HPDE6-E6E7 (cell line): Measurements from ENCODE around the gene BPIFB2.
"Not testable (repeated sequence)": the region's sequence is repeated elsewhere in the genome, so short reads cannot be mapped to it uniquely, and the experiment has no call there.

Experiments
- DNase-seq: peaks from one replicate; pipeline ENCODE4 v3.0.0; 2011; ENCODE audit warnings: missing footprints; ENCODE audit errors: extremely low spot score

Gene BPIFB2, protein sequence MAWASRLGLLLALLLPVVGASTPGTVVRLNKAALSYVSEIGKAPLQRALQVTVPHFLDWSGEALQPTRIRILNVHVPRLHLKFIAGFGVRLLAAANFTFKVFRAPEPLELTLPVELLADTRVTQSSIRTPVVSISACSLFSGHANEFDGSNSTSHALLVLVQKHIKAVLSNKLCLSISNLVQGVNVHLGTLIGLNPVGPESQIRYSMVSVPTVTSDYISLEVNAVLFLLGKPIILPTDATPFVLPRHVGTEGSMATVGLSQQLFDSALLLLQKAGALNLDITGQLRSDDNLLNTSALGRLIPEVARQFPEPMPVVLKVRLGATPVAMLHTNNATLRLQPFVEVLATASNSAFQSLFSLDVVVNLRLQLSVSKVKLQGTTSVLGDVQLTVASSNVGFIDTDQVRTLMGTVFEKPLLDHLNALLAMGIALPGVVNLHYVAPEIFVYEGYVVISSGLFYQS

DNA sequence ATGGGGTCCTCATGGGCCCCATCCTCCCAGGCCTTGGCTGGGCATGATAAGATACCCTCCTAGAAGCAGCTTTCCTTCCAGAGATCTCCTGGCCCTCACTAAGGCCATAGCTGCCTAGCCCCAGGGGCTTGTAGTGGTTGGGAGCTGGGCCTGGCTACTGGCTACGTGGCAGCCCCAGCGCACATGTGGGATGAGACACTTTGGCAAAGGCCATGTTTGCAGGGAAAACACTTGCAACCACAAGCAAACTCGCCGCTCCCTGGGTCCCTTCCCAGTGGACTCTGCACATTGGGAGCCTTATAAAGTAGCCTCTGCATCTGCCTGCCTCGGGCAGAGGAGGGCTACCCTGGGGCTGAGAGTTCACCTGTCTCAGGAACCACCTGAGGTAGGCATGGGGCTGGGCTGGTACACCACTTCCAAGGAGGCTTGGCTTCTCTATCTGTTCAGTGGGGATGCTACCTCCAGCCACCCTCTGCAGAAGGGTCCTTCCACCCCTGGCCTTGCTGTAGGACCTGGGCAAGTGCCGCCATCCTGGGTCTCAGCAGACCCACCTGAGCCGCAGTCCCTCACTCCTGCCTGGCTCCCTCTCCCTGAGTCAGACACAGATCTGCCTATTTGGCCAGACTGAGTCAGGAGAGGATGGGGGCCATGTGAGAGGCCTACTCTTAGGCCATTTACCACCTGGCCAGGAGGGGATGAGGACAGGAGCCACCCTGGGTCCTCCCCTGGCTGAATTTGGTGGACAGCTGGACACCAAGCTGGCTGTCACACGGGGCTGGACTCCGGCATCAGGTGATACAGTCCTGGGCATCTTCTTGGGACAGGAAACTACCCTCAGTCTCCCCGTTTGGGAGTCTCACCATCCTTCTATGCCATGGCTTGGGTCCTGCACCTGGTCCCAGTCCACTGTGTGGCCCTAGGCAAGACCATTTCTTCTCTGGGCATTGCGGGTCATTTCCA lies at the start of gene BPIFB2:
TSS of gene BPIFB2 (plus strand) at position 329 of the 960 bp plus-strand sequence. CDS start 871 bp downstream, outside the sequence.
- DNase-seq: no peak

DNA sequence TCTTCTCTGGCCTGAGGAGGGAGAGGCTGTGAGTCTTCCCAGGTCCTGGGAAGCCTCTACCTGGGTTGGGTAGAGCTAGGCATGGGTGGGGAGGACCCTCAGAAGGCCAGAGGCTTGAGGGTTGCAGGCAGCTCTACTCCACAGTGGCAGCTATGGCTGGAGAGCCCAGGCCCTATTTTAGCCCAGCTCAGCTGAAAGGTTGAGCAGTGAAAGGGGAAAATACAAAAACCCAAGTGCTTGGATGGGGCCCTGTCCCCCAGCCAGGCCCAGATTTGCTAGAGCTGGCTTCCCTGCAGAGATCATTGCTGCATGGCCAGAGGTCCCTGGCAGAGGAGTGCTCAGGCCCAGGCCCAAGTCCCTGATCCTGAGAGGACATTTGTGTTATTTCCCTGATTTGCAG lies 48.9 kb upstream of the BPIFB2 start:
- DNase-seq: no peak

DNA sequence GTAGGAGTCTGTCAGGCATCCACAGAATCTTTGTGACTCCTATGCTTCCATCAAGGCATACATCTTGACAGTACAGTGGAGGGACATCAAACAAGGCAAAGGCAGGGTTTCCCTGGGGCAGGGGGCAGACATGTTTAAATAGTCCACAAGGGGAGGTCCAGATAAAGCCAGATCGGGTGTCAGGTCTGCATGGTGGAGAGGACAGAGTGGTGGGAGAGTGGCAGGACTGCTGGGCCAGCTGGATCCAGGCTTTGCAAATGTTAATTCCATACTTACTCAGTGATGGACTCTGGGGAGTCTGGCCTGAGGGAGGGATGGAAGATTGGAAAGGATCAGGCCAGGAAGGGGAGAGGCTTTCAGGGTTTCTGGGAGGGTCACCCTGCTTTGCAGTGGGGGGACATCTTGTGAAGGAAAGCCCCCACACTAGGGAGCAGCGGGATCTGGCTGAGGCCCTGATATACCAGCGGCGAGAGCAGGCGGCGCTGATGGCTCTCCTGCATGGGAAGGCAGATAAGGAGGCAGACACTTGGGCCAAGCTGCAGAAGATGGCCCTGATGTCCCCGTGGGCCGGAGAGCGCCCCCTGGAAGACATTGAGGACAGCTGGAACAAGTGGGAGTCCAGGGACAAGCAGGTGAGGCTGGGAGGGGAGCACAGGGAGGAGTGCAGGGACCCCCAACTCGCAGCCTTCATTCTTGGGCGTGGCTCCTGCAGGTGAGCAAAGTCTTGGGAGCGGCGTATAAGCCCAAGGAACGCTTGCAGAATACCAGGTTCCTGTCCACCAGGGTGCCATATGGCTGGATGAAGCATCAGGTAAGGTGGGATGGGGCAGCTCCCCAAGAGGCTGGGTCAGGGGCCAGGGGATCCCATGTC lies 47.9 kb upstream of the BPIFB2 start:
- no peak for DNase-seq

DNA sequence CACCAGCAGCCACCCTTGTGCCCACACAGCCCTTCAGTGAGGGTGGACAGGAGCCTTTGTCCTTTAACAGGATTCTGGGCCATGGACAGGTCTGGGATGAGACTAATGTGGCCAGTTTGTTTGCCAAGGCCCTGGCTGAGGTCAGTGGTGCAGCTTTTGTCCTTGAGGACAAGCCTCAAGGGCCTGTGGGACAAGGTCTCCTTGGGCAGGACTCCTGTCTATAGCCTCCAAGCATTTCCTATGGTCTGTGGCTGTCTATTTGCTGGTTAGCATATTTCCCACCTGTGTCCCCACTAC lies 47.3 kb upstream of the BPIFB2 start:
- DNase-seq: no peak

DNA sequence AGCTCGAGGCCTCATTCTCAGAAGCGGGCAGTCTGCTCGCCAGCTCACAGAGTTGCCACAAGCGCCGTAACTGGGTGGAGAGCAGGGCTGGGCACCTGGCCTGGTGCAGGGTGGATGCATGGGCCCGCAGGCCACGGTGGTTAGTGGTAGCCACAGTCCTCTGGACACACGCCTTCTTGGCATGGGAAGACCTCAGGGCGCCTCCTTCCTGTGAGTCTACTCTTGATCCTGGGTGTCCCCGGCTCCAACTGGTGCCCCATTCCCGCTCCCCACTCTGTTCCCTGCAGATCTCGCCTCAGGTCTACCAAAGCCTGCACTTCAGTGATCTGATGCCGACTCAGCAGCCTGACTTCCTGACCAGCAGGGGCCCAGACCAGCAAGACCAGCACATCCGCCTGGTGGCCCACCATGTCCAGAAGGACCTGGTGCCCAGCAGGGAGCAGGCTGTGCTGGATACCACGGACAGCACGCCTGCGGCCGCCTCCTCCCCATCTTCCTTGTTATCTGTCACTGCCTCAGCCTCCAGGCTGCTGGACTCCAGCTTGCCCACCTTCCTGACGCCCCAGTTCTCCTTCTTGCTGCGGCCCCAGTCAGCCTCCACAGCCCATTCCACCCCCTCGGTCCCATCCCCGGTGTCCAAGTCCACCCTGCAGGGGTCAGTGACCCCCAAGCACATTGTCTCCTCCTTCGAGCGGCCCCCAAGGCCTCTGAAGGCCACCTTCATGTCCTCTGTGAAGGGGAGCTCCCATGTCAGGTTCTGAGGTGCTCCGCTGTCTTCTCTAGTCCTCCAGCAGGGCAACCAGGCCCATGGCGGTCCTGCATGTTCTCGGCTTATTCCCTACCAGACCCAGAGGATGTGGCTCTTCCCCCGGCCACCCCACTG lies 46.4 kb upstream of the BPIFB2 start:
- no peak for DNase-seq

DNA sequence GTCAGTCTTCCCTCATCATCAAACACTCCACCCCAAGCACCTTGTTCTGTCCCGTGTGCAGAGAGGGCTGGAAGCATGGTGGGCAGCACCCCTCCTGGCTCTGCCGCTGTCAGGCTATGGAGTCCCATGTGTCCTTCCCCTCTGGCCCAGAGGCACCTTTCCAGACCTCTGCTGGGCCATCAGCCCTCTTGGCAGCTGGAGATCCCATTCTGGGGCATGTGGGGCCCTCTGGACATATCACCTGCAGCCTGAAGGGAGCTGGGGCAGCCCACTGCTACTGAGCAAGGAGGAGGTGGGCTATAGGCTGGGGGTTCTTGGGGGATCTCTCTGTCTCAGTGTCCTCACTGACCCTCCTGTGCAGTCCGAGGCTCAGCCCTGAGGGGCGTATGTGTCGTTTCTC lies 45.5 kb upstream of the BPIFB2 start:
- no peak for DNase-seq

DNA sequence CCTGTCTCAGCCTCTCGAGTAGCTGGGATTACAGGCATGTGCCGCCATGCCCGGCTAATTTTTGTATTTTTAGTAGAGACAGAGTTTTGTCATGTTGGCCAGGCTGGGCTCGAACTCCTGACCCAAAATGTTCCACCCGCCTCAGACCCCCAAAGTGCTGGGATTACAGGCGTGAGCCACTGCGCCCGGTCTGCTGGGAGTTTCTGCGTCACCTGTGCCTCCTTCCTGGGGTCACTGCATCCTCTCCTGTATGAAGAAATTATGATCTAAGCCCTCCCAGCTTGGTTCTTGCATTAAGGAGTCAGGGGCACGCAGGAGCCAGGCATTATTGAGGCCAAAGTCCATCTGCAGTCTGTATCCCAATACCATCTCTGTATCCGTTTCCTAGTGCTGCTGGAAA lies 44.9 kb upstream of the BPIFB2 start:
- DNase-seq: not testable (repeated sequence)

DNA sequence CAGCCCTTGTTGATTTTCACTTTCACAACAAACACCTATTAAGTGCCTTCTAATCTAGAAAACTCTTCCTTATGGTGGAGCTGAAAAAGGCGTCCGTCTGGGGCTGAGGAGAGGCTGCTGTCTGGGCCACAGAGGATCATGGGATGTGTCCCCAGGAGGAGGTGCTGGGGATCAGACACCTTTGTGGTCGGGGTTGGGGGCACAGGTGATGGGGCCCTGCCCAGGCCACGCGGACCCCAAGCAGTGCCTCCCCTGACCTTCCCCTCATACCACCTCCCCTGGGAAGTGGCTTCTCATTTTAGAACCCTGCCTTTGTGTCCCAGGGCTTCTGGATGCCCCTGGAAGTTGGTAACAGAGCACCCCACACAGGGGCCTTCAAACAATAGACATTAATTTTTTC lies 44.3 kb upstream of the BPIFB2 start:
- no peak for DNase-seq

DNA sequence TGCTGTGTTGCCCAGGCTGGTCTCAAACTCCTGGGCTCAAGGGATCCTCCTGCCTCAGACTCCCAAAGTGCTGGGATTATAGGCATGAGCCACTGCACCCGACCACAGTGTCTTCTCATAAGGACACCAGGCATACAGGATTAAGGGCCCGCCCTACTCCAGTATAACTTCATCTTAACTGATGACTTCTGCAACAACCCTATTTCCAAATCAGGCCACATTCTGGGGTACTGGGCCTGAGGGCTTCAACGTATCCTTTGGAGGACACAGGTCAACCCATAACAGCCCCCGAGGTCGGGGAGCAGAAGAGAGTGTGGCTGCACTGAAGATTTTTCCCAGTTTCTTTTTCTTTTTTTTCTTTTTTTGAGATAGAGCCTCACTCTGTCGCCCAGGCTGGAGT lies 42.9 kb upstream of the BPIFB2 start:
- no peak for DNase-seq

DNA sequence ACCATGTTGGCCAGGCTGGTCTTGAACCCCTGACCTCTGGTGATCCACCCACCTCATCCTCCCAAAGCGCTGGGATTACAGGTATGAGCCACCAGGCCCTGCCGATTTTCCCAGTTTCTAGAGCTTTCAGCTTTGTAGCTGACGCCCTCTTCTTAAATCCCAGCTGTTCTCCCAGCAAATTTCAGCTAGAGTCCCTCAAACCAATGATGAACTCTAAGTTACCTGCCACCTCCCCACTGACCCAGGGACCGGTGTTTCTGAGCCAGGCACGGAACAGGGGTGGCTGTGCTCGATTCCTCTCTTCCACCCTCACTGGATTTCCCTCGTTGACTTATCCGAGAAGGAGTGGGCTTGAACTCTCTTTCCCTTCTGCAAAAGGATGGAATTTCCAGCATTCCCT lies 42.4 kb upstream of the BPIFB2 start:
- no peak for DNase-seq

DNA sequence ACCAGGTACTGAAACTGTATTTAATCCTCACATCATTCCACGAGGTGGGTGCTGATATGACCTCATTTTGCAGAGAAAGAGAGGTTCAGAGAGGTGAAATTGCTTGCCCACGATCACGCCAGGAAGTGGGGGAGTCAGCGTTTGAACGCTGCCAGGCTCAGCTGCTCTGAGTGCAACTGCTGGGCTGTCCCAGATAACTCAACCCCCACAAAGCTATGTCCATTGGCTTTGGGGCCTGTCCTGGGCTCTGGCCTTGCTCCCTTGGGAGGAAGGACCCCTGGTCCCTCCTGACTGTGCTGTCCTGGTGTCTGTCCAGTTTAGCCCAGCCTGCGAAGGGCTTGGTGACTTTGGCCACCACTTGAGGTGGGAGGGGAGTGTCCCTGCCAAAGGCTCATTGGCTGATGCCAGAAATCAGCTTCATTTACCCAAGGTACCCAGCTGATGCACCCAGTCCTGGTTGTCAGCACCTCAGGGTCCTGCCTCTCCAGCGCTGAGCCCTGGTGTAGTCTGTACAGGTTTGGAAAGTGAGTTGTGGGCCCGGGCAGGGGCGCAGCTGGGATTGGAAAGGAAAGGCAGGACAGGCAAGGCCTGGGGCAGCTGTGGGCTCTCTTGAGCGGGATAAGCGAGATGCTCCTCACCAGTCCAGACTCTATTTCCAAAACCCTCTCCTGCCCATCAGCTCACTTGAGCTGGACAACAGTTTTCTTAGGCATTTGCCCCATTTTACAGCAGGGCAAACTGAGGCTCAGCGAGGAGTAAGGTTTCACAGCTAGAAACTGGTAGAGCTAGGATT lies 41.7 kb upstream of the BPIFB2 start:
- no peak for DNase-seq

DNA sequence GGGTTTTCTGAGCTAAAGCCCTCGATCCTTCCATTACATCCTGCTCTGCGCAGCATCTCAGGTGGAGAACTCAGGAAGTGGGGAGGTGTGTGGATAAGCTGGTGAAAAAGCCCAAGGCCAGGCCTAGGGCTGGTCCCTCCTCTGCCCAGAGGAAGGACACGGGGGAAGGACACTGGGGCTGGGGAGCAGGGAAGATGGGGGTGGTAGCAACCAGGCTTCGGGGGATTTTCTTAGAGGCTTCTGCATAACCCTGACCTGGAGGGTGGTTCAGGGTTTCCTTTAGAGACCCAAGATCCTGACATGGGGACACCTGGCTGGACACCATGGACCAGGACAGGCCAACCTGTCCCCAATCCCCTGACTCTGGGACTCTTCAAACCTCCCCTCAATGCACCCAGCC lies 41.1 kb upstream of the BPIFB2 start:
- DNase-seq: no peak

DNA sequence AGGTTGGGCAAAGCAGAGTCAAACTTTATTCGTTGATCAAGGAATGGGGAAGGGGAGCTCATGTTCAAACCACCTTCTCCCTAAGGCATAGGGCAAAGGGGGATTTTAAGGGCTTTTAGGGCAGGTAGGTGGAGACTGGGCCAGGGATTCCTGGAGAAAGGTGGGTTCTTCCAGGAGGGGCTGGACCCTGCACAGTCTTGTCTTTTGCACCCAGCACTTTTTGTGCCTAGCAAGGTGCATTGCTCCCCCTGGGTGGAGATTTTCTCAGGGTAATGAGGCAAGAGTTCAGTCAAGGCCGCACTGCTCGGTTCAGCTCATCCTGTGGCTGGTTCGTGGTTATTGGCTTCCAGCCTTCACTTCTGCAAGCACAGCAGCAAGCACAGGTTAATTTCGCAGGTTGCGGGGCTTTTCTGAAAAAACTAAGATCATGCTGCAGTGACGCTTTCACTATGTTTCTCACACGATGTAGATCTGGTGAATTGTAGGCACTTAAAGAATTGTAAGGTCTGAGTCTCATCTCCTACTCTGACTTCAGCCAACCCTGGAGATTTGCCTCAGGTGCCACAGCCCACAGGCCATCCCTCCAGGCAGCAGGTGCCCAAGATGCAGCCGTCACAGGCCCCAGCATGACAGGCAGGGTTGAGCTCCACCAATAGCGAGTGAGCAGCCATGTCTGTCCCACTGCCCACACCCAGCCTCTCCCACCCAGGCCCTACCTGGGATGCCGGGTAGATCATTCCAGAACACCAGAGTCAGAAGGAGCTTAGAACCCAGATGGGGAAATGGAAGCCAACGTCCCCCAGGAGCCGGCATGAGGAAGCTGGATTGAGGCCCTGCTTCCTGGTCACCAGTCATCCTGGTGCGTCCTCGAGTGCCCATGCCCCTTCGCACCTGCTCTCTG lies 40.4 kb upstream of the BPIFB2 start:
- DNase-seq: no peak

DNA sequence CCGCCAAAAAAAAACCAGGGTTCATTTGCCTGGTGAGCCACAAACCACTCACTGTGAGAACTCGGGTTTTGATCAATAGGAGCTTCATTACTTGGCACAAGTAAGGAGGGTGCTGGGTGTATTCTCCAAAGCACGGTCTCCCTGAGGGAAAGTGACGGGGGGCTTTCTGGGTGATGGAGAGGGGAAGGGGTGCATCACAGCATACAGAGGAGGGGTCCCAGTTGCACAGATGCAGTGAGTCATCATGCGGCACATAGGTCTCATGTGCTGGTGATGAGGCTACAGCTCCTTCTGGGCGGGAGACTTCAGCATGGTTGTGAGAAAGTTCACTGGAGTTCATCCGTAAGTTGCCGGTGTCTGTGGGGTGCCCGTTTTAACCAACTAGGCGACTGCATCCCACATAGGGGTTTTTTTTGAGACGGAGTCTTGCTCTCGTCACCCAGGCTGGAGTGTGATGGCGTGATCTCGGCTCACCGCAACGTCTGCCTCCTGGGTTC lies 39.5 kb upstream of the BPIFB2 start:
- DNase-seq: no peak

DNA sequence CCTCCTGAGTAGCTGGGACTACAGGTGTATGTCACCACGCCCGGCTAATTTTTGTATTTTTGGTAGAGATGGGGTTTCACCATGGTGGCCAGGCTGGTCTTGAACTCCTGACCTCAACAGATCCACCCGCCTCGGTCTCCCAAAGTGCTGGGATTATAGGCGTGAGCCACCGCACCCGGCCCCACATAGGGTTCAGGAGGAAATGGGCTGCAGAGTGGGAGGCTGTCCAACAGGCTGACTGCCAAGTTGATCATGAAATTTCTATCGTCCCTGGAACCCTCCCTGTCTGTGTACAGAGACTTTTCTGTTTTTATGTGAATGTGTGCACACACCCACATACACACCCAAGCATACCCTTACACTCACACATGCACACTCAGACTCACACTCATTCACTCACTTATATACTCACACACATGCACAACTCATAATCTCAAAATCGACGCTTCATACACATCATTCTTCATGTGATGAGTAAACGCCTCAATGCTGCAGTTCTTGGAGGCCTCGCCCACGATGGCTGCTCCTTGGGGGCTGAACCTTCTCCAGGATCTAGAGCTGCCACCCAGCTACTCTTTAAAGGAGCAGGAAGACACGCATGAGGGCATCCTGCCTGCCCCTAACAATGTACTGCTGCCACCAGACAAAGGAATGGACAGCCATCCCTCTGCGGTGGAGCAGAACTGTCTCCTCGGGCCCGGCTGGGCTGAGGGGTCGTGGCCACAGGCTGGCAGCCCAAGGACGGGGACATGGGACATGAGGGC lies 38.8 kb upstream of the BPIFB2 start:
- DNase-seq: no peak

DNA sequence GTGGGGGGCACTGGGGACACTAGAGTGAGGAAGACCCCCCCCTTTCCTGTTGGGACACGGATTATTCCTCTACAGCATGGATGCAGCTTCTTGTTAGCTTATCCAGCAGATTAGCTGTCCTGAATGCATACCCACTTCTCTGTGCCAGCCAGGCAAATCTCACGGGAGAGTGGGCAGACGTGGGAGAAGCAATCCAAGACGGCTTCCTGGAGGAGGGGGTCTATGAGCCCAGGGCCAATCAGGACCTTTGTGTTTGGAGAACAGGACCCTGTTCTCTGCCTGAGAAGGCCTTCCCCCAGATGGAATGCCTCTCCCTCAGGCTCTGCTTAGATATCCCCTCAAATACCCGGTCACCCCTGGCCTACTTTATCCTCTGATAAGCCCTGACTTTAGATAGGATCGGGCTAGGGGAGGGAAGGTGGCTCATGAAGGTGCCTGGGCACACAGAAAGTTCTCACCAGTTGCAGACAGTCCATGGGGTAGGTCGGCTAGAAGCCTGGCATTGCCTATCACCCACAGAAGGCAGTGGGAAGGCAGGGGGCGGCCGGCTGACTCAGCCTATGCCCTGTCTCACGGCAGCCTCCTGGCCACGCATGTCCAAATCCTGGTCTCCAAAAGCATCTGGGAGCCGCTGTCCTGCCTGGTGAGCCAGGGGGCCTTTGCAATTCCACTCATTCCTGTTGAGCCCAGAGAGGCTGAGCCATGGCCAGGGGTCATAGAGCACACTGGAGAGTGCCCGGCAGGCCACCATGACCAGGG lies 38.0 kb upstream of the BPIFB2 start:
- DNase-seq: no peak
